Measurements from ENCODE around the gene SLC25A17.

Gene SLC25A17

GRCh38 chr22:40758390-40758789, 60.8 kb downstream of the SLC25A17 start:
- DNase-seq (ENCODE audit: low spot score): no peak

GRCh38 chr22:40757071-40757470, 62.1 kb downstream of the SLC25A17 start:
- no peak for DNase-seq (ENCODE audit: low spot score)

GRCh38 chr22:40753114-40753513, 66.0 kb downstream of the SLC25A17 start:
- DNase-seq (ENCODE audit: low spot score): no peak

- no peak for DNase-seq (ENCODE audit: low spot score)
These were observed 67.9 kb downstream of the SLC25A17 start for GRCh38 chr22:40751250-40751649.

- DNase-seq (ENCODE audit: low spot score): no peak
These were observed 69.3 kb downstream of the SLC25A17 start for GRCh38 chr22:40749829-40750228.

GRCh38 chr22:40748388-40749355, 70.5 kb downstream of the SLC25A17 start:
- no peak for DNase-seq (ENCODE audit: low spot score)

GRCh38 chr22:40747361-40747760, 71.8 kb downstream of the SLC25A17 start:
- no peak for DNase-seq (ENCODE audit: low spot score)

GRCh38 chr22:40746428-40747220, 72.5 kb downstream of the SLC25A17 start:
- DNase-seq (ENCODE audit: low spot score): no peak

- no peak for DNase-seq (ENCODE audit: low spot score)
These were observed 75.4 kb downstream of the SLC25A17 start for GRCh38 chr22:40743768-40744167.

GRCh38 chr22:40741116-40741515, 78.0 kb downstream of the SLC25A17 start:
- DNase-seq (ENCODE audit: low spot score): no peak

- no peak for DNase-seq (ENCODE audit: low spot score)
These were observed 79.4 kb downstream of the SLC25A17 start for GRCh38 chr22:40739721-40740120.

GRCh38 chr22:40733919-40734318, 85.2 kb downstream of the SLC25A17 start:
- DNase-seq (ENCODE audit: low spot score): no peak

GRCh38 chr22:40732999-40733292, 86.2 kb downstream of the SLC25A17 start:
- DNase-seq (ENCODE audit: low spot score): no peak

- DNase-seq (ENCODE audit: low spot score): no peak
These were observed 89.9 kb downstream of the SLC25A17 start for GRCh38 chr22:40729284-40729683.

- no peak for DNase-seq (ENCODE audit: low spot score)
These were observed 90.4 kb downstream of the SLC25A17 start for GRCh38 chr22:40728731-40729189.

GRCh38 chr22:40727964-40728615, 91.1 kb downstream of the SLC25A17 start:
- DNase-seq (ENCODE audit: low spot score): no peak

- peak; percentile 70 for DNase-seq (ENCODE audit: low spot score)
These were observed 91.8 kb downstream of the SLC25A17 start for GRCh38 chr22:40727070-40727963.

GRCh38 chr22:40726514-40726913, 92.6 kb downstream of the SLC25A17 start:
- DNase-seq (ENCODE audit: low spot score): peak; percentile 46

- no peak for DNase-seq (ENCODE audit: low spot score)
These were observed 95.7 kb downstream of the SLC25A17 start for GRCh38 chr22:40723396-40723933.

- DNase-seq (ENCODE audit: low spot score): peak; percentile 95
These were observed 97.9 kb downstream of the SLC25A17 start for GRCh38 chr22:40721266-40721665.
